ENCODE data around the gene ETV5. TPM values are rescaled to one million over a fixed set of nuclear protein-coding genes. Genes with fewer than 3 reads are reported as not detected.

ETV5 gene
- total RNA-seq, 1 donor: 0.42 TPM

GRCh38 chr3:186070996-186071395 is 37.9 kb downstream of the ETV5 start:
- no peaks in the 10 kb centered on the region for H3K27me3 ChIP-seq (ENCODE audit: insufficient read depth, low read length)
- H3K4me3 ChIP-seq (ENCODE audit: low read length): no peak overlapping the region
- no peaks in the 10 kb centered on the region for H3K4me1 ChIP-seq (ENCODE audit: insufficient read depth, low read length)
- no peaks in the 10 kb centered on the region for H3K9me3 ChIP-seq (ENCODE audit: low read depth, low read length)

DNA sequence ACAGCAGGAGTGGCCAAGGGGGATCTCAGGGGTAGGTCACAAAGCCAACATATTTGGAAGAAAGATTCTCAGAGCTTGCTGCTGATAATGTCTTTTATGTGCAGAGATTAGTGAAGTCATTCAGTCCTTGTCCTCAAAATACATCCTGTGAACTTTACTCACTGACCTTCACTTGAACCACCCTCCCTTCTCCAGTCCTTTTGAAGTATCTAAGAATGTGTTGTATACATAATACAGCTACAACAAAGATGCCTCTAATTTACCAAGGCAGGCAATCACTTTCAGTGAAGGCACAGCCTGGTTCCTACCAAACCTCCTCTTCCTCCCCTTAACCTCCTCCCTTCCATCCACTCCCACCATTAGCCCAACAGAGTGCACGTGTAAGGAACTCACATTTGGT is 38.3 kb downstream of the ETV5 start:
- Histone ChIP-seq H3K9me3 (ENCODE audit: low read depth, low read length) (no peaks in the 10 kb centered on the region), H3K27me3 (ENCODE audit: insufficient read depth, low read length) (no peaks in the 10 kb centered on the region), H3K4me1 (ENCODE audit: insufficient read depth, low read length) (no peaks in the 10 kb centered on the region), H3K4me3 (ENCODE audit: low read length) (no peak overlapping the region)

DNA sequence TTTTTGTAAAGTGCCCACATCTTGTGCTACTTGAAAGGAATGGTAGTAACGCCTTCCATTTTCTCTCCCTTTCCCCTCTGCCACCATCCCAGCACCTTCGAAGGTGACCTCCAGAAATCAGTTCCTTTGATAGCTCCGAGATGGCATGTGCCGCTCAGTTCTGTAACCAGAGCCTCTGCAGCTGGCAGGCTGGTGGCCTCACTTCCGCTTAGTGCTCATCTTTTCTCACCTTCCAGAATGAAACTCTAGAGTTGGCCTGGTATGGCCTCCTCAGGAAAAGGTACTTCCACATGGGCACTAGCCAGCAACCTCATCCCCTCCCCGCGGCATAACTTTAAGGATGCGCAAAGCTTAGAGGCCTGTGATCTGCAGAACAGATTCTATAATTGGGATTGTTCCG is 38.8 kb downstream of the ETV5 start:
- no peaks in the 10 kb centered on the region for H3K9me3 ChIP-seq (ENCODE audit: low read depth, low read length)
- H3K27me3 ChIP-seq (ENCODE audit: insufficient read depth, low read length): no peaks in the 10 kb centered on the region
- H3K4me1 ChIP-seq (ENCODE audit: insufficient read depth, low read length): no peaks in the 10 kb centered on the region
- H3K4me3 ChIP-seq (ENCODE audit: low read length): no peak overlapping the region

DNA sequence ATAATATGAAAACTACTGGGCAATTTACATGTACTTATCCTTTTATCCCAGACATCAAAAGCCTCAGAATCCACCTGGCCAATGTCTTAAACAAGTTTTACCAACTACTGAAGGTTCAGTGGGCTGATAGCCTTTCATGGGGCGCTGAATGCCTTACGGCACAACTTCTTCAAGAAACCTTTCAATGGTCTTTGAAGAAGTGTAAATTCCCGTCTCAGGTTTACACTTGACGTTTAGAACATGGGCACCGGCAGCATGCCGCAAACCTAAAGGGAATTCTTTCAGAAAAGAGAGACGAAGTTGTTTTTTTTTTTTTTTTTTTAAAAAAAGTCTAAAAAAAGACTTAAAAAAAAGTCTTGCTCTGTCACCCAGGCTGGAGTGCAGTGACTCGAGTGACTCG is 39.7 kb downstream of the ETV5 start:
- no peaks in the 10 kb centered on the region for H3K4me1 ChIP-seq (ENCODE audit: insufficient read depth, low read length)
- no peaks in the 10 kb centered on the region for H3K27me3 ChIP-seq (ENCODE audit: insufficient read depth, low read length)
- no peaks in the 10 kb centered on the region for H3K9me3 ChIP-seq (ENCODE audit: low read depth, low read length)
- H3K4me3 ChIP-seq (ENCODE audit: low read length): no peak overlapping the region

DNA sequence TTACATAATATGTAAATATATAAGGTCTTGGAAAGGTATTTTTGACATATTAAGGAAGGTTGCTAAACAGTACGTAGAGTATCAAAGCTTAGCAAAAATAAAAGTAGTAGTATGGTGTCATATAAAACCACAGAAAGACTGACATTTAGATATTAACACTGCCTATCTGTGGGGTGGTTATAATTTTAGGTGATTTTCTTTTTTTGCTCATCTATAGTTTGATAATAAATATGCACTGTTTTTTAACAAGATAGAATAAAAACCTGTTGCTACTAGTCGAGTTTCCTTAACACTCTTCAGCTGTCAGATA is 40.7 kb downstream of the ETV5 start:
- H3K9me3 ChIP-seq (ENCODE audit: low read depth, low read length): no peaks in the 10 kb centered on the region
- no peaks in the 10 kb centered on the region for H3K27me3 ChIP-seq (ENCODE audit: insufficient read depth, low read length)
- H3K4me1 ChIP-seq (ENCODE audit: insufficient read depth, low read length): no peaks in the 10 kb centered on the region
- no peak overlapping the region for H3K4me3 ChIP-seq (ENCODE audit: low read length)

DNA sequence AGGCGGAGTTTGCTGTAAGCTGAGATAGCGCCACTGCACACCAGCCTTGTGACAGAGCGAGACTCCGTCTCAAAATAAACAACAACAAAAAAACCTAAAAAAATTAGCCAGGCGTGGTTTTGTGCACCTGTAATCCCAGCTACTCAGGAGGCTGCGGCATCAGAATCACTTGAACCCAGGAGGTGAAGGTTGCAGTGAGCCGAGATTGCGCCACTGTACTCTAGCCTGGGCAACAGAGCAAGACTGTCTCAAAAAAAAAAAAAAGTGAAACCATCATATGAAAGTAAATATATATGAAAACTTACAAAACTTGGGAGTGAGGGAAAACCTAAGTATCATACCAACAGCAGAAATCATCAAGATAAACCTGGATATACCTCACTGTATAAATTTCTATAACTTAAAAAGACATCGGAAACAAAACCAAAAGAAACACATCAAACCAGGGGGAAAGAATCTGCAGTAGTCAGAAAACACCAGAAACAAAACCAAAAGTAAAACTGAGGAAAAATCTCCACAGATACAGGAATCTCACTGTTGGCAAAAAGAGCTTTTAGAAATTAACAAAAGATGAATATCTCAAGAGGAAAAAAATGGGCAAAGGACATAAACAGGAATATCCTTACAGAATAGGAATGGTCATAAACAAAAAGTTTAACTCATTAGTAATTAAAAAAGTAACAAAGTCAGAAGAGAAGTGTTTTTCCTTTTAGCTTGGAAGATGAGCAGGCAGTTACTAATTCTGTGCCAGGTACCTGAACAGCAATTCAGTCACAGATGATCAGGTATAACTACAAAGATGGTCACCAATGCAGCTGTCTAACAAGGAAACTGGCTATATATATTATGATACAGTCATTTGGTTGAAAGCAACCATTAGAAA is 41.3 kb downstream of the ETV5 start:
- H3K27me3 ChIP-seq (ENCODE audit: insufficient read depth, low read length): no peaks in the 10 kb centered on the region
- no peaks in the 10 kb centered on the region for H3K4me1 ChIP-seq (ENCODE audit: insufficient read depth, low read length)
- H3K4me3 ChIP-seq (ENCODE audit: low read length): peak overlapping the region; percentile 18
- H3K9me3 ChIP-seq (ENCODE audit: low read depth, low read length): no peaks in the 10 kb centered on the region

GRCh38 chr3:186060222-186060621 is 48.7 kb downstream of the ETV5 start:
- Histone ChIP-seq H3K4me3 (ENCODE audit: low read length) (no peak overlapping the region), H3K9me3 (ENCODE audit: low read depth, low read length) (no peaks in the 10 kb centered on the region), H3K4me1 (ENCODE audit: insufficient read depth, low read length) (peaks cover 7% of the 10 kb centered on the region), H3K27me3 (ENCODE audit: insufficient read depth, low read length) (peaks cover 4% of the 10 kb centered on the region)

- H3K9me3 ChIP-seq (ENCODE audit: low read depth, low read length): no peaks in the 10 kb centered on the region
- peaks cover 4% of the 10 kb centered on the region for H3K27me3 ChIP-seq (ENCODE audit: insufficient read depth, low read length)
- H3K4me1 ChIP-seq (ENCODE audit: insufficient read depth, low read length): peaks cover 7% of the 10 kb centered on the region
- H3K4me3 ChIP-seq (ENCODE audit: low read length): no peak overlapping the region
Measured at GRCh38 chr3:186059192-186059591, 49.7 kb downstream of the ETV5 start.

DNA sequence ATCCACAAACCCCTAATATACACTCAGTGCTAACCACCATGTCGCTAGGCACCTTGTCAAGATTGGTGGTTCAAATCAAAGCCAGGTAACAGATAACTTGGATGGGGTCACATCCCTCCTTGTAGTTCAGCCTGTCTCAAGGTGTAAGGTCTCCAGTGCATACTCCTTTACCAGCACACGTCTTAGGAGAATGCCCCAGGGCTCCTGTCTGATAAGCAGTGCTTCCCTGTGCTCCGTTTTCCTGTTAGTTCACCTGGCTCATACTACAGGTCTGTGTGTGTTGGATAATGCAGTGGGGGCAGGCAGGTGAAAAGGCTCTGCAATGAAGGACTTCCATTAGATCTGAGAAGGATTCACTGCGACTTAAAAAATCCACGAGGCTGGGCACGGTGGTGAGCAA is 50.7 kb downstream of the ETV5 start:
- Histone ChIP-seq H3K4me1 (ENCODE audit: insufficient read depth, low read length) (peaks cover 7% of the 10 kb centered on the region), H3K4me3 (ENCODE audit: low read length) (no peak overlapping the region), H3K9me3 (ENCODE audit: low read depth, low read length) (no peaks in the 10 kb centered on the region), H3K27me3 (ENCODE audit: insufficient read depth, low read length) (peaks cover 4% of the 10 kb centered on the region)

DNA sequence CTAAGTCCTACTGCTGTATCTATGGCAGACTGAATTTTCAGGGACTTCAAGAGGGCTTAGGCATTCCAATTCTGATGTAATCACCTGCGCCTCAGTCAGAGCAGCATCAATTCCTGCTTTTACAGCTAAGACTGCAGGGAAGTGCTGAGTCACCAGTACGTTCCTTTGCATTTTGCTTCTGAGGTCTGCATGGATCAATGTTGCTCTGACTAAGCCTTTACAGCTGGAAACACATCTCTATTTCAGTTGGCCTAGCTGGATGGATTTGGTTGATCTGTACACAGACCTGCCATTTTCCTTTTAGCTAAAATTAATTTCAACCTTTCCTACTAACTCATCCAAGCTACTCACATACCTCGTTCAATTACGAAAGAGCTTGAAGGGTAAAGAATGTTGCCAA is 51.3 kb downstream of the ETV5 start:
- Histone ChIP-seq H3K27me3 (ENCODE audit: insufficient read depth, low read length) (peaks cover 4% of the 10 kb centered on the region), H3K9me3 (ENCODE audit: low read depth, low read length) (no peaks in the 10 kb centered on the region), H3K4me3 (ENCODE audit: low read length) (no peak overlapping the region), H3K4me1 (ENCODE audit: insufficient read depth, low read length) (peaks cover 7% of the 10 kb centered on the region)

GRCh38 chr3:186054792-186055352 is 54.0 kb downstream of the ETV5 start:
- peaks cover 4% of the 10 kb centered on the region for H3K4me1 ChIP-seq (ENCODE audit: insufficient read depth, low read length)
- H3K9me3 ChIP-seq (ENCODE audit: low read depth, low read length): no peaks in the 10 kb centered on the region
- H3K27me3 ChIP-seq (ENCODE audit: insufficient read depth, low read length): no peaks in the 10 kb centered on the region
- no peak overlapping the region for H3K4me3 ChIP-seq (ENCODE audit: low read length)

- Histone ChIP-seq H3K4me3 (ENCODE audit: low read length) (no peak overlapping the region), H3K27me3 (ENCODE audit: insufficient read depth, low read length) (no peaks in the 10 kb centered on the region), H3K4me1 (ENCODE audit: insufficient read depth, low read length) (peaks cover 4% of the 10 kb centered on the region), H3K9me3 (ENCODE audit: low read depth, low read length) (no peaks in the 10 kb centered on the region)
Measured at GRCh38 chr3:186053954-186054791, 54.7 kb downstream of the ETV5 start.

- H3K4me3 ChIP-seq (ENCODE audit: low read length): no peak overlapping the region
- H3K27me3 ChIP-seq (ENCODE audit: insufficient read depth, low read length): no peaks in the 10 kb centered on the region
- no peaks in the 10 kb centered on the region for H3K9me3 ChIP-seq (ENCODE audit: low read depth, low read length)
- no peaks in the 10 kb centered on the region for H3K4me1 ChIP-seq (ENCODE audit: insufficient read depth, low read length)
Measured at GRCh38 chr3:186052096-186052840, 56.6 kb downstream of the ETV5 start.

GRCh38 chr3:186049001-186049400 is 59.9 kb downstream of the ETV5 start:
- Histone ChIP-seq H3K9me3 (ENCODE audit: low read depth, low read length) (no peaks in the 10 kb centered on the region), H3K27me3 (ENCODE audit: insufficient read depth, low read length) (no peaks in the 10 kb centered on the region), H3K4me3 (ENCODE audit: low read length) (no peak overlapping the region), H3K4me1 (ENCODE audit: insufficient read depth, low read length) (no peaks in the 10 kb centered on the region)

DNA sequence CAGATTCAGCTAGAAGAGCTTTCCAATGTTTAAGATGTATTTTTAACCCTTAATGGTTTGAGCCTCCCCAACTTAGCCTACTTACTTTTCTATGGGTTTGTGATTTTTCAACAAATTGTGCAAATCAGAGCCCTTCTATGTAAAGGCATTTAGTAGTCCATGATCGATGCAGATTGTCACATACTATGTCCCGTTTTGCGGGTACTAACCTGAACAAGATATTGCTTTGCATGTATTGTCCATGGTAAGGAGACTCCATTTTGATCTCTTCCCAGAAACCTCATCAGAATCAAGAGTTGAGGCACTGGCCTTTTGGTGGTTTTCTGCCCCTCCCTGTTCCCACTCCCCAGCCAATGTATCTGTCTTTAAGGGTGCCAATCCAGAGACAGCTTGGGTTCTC is 60.8 kb downstream of the ETV5 start:
- H3K4me1 ChIP-seq (ENCODE audit: insufficient read depth, low read length): no peaks in the 10 kb centered on the region
- H3K4me3 ChIP-seq (ENCODE audit: low read length): no peak overlapping the region
- no peaks in the 10 kb centered on the region for H3K27me3 ChIP-seq (ENCODE audit: insufficient read depth, low read length)
- no peaks in the 10 kb centered on the region for H3K9me3 ChIP-seq (ENCODE audit: low read depth, low read length)
